ENCODE measurements around the gene UPK1A. TPM values are rescaled to one million over a fixed set of nuclear protein-coding genes. Genes with fewer than 3 reads are reported as not detected.

The UPK1A gene
- total and polyA plus RNA-seq, 9 of the 15 experiments (the other 6 are each of a cell fraction or from before 2014, with no cell fraction given): 0.06 to 0.13 TPM; not detected in 7

GRCh38 chr19:35641515-35642151 is 24.7 kb upstream of the UPK1A start, which contains the start of gene ETV2 (continued):
- TF ChIP-seq CBX8 (IDR thresholded peaks at IDR 0.05; ENCODE audit: borderline replicate concordance, extremely low read depth, low read depth, low read length, poor library complexity, severe bottlenecking): no peak
- no peak for TF ChIP-seq ARID2 (IDR thresholded peaks at IDR 0.05)
- TF ChIP-seq MNT (conservative IDR thresholded peaks at IDR 0.05): no peak
- no peak for TF ChIP-seq ARID3B (CRISPR knock-in tag; IDR thresholded peaks at IDR 0.05; ENCODE audit: borderline replicate concordance)
- no peak for TF ChIP-seq GATAD2B (IDR thresholded peaks at IDR 0.05; ENCODE audit: borderline replicate concordance)
- TF ChIP-seq E2F4 (CRISPR knock-in tag; IDR thresholded peaks at IDR 0.05; ENCODE audit: low read depth): no peak
- TF ChIP-seq E2F6 (IDR thresholded peaks at IDR 0.05; ENCODE audit: borderline replicate concordance in 1 of 2, extremely low read depth in 1 of 2, insufficient read depth in 1 of 2, insufficient read length in 1 of 2, low read depth in 1 of 2, low read length in 1 of 2, poor library complexity in 1 of 2, severe bottlenecking in 1 of 2): no peak
- no peak for TF ChIP-seq TEAD1 (CRISPR knock-in tag; IDR thresholded peaks at IDR 0.05)
- no peak for TF ChIP-seq SOX6 (IDR thresholded peaks at IDR 0.05)
- TF ChIP-seq ZC3H8 (IDR thresholded peaks at IDR 0.05): no peak
- TF ChIP-seq MBD1 (CRISPR knock-in tag; IDR thresholded peaks at IDR 0.05): no peak
- no peak for TF ChIP-seq PHTF2 (CRISPR knock-in tag; IDR thresholded peaks at IDR 0.05)
- no peak for TF ChIP-seq RERE (CRISPR knock-in tag; IDR thresholded peaks at IDR 0.05; ENCODE audit: borderline replicate concordance)

All from K562 (cell line).